ENCODE data around the gene QRFPR. TPM values are rescaled to one million over a fixed set of nuclear protein-coding genes. Genes with fewer than 3 reads are reported as not detected.

QRFPR gene
- total RNA-seq, 1 donor from 2014 or later, result 0.25 TPM

DNA sequence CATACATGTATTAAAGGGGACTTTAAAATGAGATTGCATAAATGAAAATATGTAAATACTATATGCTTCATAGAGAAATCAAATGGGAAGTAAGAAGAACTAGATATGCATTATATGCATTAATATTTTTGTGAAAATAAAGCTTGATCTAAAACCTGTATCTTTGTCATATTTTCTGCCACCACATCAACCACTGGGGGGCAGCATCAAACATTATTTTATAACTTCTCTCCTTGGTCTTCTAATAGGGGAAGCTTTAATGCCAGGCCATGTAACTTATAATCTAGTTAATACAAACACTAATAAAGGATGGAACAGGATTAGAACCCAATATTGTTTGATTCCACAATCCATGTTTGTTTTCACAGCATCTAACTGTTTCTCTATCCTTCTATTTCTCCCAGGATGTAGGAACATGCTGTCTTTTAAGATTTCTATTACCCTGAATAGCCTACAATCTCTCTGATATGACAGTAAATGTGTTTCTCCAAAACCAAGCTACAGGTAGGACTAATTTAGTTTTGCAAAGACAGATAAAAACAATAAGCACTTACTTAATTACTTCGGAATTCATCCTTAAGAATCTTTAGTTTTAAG lies 10.0 kb downstream of the QRFPR start:
- no peaks in the 10 kb centered on the region for H3K4me1 ChIP-seq
- H3K36me3 ChIP-seq, result no peaks in the 10 kb centered on the region
- H3K4me3 ChIP-seq, result no peak overlapping the region
- H3K9me3 ChIP-seq (replicated peaks), result no peaks in the 10 kb centered on the region
- DNase-seq, result peak; percentile 22
- intact Hi-C loops (cut with micrococcal nuclease), result loop anchor here (5.0 kb wide), 2 partner anchors 51 to 356 kb away; no protein-coding TSS in a partner anchor
- no peaks in the 10 kb centered on the region for H3K27me3 ChIP-seq (ENCODE audit: low read depth)
- TF ChIP-seq, protein P1, sequence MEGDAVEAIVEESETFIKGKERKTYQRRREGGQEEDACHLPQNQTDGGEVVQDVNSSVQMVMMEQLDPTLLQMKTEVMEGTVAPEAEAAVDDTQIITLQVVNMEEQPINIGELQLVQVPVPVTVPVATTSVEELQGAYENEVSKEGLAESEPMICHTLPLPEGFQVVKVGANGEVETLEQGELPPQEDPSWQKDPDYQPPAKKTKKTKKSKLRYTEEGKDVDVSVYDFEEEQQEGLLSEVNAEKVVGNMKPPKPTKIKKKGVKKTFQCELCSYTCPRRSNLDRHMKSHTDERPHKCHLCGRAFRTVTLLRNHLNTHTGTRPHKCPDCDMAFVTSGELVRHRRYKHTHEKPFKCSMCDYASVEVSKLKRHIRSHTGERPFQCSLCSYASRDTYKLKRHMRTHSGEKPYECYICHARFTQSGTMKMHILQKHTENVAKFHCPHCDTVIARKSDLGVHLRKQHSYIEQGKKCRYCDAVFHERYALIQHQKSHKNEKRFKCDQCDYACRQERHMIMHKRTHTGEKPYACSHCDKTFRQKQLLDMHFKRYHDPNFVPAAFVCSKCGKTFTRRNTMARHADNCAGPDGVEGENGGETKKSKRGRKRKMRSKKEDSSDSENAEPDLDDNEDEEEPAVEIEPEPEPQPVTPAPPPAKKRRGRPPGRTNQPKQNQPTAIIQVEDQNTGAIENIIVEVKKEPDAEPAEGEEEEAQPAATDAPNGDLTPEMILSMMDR (IDR thresholded peaks at IDR 0.05; ENCODE audit: borderline replicate concordance), result peak; percentile 76
- no peak overlapping the region for H3K27ac ChIP-seq (replicated peaks)

DNA sequence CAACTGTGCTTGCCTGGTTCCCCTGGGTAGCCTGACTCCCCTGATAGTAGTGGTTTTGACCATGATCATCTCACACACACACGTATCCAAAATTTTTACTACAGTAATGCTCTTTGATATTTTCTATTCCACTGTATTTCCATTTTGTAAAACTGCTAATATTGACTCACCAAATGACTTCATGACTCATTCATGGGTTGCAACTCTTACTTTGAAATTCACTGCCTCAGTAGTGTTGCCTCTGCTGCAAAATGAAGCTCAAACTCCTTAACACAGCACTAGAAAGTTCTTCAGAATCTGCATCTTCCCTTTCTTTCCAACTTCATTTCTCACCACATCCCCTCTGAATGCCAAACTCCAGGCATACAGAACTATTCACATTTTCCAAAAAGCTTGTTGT lies 20.3 kb downstream of the QRFPR start:
- H3K9me3 ChIP-seq (replicated peaks), result no peaks in the 10 kb centered on the region
- intact Hi-C loops (cut with micrococcal nuclease), result no loop called here
- TF ChIP-seq, protein P1 (IDR thresholded peaks at IDR 0.05; ENCODE audit: borderline replicate concordance), result no peak

DNA sequence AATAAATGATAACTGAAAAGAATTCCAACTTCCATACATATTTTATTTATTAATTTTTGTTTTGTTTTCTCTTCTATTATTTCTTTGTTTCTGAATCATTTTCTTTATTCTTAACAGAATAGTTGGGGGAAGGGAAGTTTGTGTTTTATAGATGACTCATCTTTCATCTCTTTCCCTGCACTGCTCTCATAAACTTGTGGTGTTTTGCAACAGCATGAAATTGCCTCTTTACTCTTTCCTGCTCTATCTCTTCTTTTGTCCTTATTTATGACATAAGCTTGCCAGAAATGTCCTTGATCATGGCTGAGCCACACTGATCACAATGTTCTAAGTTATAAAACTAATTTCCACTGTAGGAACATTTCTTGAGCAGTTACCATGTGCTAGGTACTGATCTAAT lies 22.3 kb downstream of the QRFPR start:
- Histone ChIP-seq H3K27ac (replicated peaks) (no peak overlapping the region), H3K4me1 (no peaks in the 10 kb centered on the region), H3K4me3 (no peak overlapping the region), H3K9me3 (replicated peaks) (peaks cover 16% of the 10 kb centered on the region), H3K36me3 (no peaks in the 10 kb centered on the region), H3K27me3 (ENCODE audit: low read depth) (no peaks in the 10 kb centered on the region)
- DNase-seq, result no peak
- TF ChIP-seq, protein P1 (IDR thresholded peaks at IDR 0.05; ENCODE audit: borderline replicate concordance), result no peak
- intact Hi-C loops (cut with micrococcal nuclease), result no loop called here

More for the DNA sequence above, 20.3 kb downstream of the QRFPR start:
- no peaks in the 10 kb centered on the region for H3K4me1 ChIP-seq
- DNase-seq, result no peak
- H3K4me3 ChIP-seq, result no peak overlapping the region
- no peak overlapping the region for H3K27ac ChIP-seq (replicated peaks)
- no peaks in the 10 kb centered on the region for H3K27me3 ChIP-seq (ENCODE audit: low read depth)
- H3K36me3 ChIP-seq, result no peaks in the 10 kb centered on the region

DNA sequence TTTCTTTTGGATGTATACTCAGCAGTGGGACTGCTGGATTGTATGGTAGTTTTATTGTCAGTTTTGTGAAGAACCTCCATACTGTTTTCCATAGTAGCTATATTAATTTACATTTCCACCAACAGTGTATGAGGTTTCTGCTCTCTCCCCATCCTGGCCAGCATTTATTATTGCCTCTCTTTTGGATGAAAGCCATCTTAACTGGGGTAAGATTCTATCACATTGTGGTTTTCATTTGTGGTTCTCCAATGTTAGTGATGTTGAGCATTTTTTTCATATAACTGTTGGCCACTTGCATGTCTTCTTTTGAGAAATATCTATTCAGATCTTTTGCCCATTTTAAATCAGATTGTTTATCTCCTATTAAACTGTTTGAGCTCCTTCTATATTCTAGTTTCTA lies 27.6 kb downstream of the QRFPR start:
- intact Hi-C loops (cut with micrococcal nuclease), result no loop called here
- Histone ChIP-seq H3K27me3 (ENCODE audit: low read depth) (no peaks in the 10 kb centered on the region), H3K4me3 (no peak overlapping the region), H3K4me1 (no peaks in the 10 kb centered on the region), H3K9me3 (replicated peaks) (peaks cover 18% of the 10 kb centered on the region), H3K27ac (replicated peaks) (no peak overlapping the region), H3K36me3 (no peaks in the 10 kb centered on the region)
- TF ChIP-seq, protein P1 (IDR thresholded peaks at IDR 0.05; ENCODE audit: borderline replicate concordance), result no peak
- no peak for DNase-seq

DNA sequence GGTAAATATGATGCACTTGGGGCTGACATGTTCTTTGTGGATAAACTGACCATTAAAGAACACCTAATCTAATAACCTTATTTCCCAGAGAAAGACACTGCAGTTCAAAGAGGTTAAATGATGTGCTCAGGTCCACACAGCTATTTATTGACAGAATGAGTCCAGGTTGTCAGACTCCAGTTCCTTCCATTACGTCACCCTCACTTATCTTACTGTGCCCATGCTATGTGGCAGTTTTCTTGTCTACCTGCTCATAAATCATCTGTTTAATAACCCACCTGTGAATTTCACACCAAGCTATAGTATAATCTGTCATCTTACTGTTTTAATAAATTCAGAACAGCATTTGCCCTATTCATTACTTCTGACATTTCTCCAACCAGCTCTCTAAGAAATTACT lies 36.7 kb downstream of the QRFPR start:
- Histone ChIP-seq H3K27ac (replicated peaks) (no peak overlapping the region), H3K4me1 (no peaks in the 10 kb centered on the region), H3K27me3 (ENCODE audit: low read depth) (no peaks in the 10 kb centered on the region), H3K4me3 (no peak overlapping the region), H3K36me3 (no peaks in the 10 kb centered on the region), H3K9me3 (replicated peaks) (no peaks in the 10 kb centered on the region)
- intact Hi-C loops (cut with micrococcal nuclease), result no loop called here
- TF ChIP-seq, protein P1 (IDR thresholded peaks at IDR 0.05; ENCODE audit: borderline replicate concordance), result no peak
- no peak for DNase-seq

Data from left ventricle myocardium inferior (tissue), 1 donor.